ENCODE measurements around the gene LPGAT1. TPM values are rescaled to one million over a fixed set of nuclear protein-coding genes. Genes with fewer than 3 reads are reported as not detected.

The LPGAT1 gene
- total RNA-seq, 1 donor from 2014 or later: 5.7 TPM

- Histone ChIP-seq H4K20me1 (ENCODE audit: low read depth) (no peaks in the 10 kb centered on the region), H3K4me3 (no peak overlapping the region), H2AFZ (replicated peaks) (no peak overlapping the region), H3K27ac (no peak overlapping the region), H3F3A (ENCODE audit: low read depth) (no peaks in the 10 kb centered on the region), H3K9me3 (ENCODE audit: low read depth) (no peaks in the 10 kb centered on the region), H3K36me3 (no peaks in the 10 kb centered on the region), H3K27me3 (no peaks in the 10 kb centered on the region), H3K4me1 (no peaks in the 10 kb centered on the region), H3K4me2 (no peak overlapping the region), H3K9ac (no peak overlapping the region), H3K79me2 (ENCODE audit: low read depth) (no peaks in the 10 kb centered on the region)
- Mint-ChIP-seq H3K36me3 (peaks cover 2% of the 10 kb centered on the region), H3K4me3 (no peak overlapping the region), H3K4me1 (peaks cover 2% of the 10 kb centered on the region), H3K27ac (no peak overlapping the region), H3K27me3 (ENCODE audit: insufficient read depth, low read depth) (peaks cover 11% of the 10 kb centered on the region), H3K9me3 (no peaks in the 10 kb centered on the region)
- TF ChIP-seq EZH2phosphoT487 (IDR thresholded peaks at IDR 0.05) (no peak), CTCF (IDR thresholded peaks at IDR 0.05) (no peak), EZH2 (IDR thresholded peaks at IDR 0.05) (no peak)
- no peak for DNase-seq (ENCODE audit: low spot score)
These were observed 119.8 kb downstream of the LPGAT1 start for GRCh38 chr1:211710566-211711314.

DNA sequence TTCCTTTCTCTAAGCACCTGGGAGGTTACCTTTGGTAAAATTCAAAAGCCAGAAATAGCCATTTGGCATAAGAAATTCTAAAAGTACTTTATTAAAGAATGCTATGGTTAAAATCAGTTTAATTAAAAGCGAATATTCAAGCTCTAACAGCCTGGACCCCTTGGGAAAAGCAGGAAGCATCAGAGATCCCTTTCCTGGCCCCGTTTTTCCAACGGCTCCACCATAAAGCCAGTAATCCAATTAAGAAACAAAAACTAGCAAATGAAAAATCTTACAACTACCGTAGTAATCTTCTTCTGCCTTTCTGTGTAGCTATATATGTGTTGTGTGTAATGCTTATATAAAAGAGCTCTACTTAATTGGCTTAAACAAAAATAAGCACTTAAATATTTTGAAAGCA is 121.6 kb downstream of the LPGAT1 start:
- Mint-ChIP-seq H3K9me3 (no peaks in the 10 kb centered on the region), H3K36me3 (peaks cover 2% of the 10 kb centered on the region), H3K27me3 (ENCODE audit: insufficient read depth, low read depth) (peaks cover 12% of the 10 kb centered on the region), H3K27ac (no peak overlapping the region), H3K4me1 (peaks cover 1% of the 10 kb centered on the region), H3K4me3 (no peak overlapping the region)
- Histone ChIP-seq H3K9ac (no peak overlapping the region), H3K4me2 (no peak overlapping the region), H3F3A (ENCODE audit: low read depth) (no peaks in the 10 kb centered on the region), H3K27me3 (no peaks in the 10 kb centered on the region), H3K4me1 (no peaks in the 10 kb centered on the region), H4K20me1 (ENCODE audit: low read depth) (no peaks in the 10 kb centered on the region), H3K36me3 (no peaks in the 10 kb centered on the region), H3K79me2 (ENCODE audit: low read depth) (no peaks in the 10 kb centered on the region), H3K4me3 (no peak overlapping the region), H2AFZ (replicated peaks) (no peak overlapping the region), H3K9me3 (ENCODE audit: low read depth) (no peaks in the 10 kb centered on the region), H3K27ac (no peak overlapping the region)
- TF ChIP-seq EZH2phosphoT487 (IDR thresholded peaks at IDR 0.05): no peak
- no peak for TF ChIP-seq CTCF (IDR thresholded peaks at IDR 0.05)
- TF ChIP-seq EZH2 (IDR thresholded peaks at IDR 0.05): no peak
- DNase-seq (ENCODE audit: low spot score): no peak

GRCh38 chr1:211708006-211708405 is 122.6 kb downstream of the LPGAT1 start:
- no peak overlapping the region for H3K27ac Mint-ChIP-seq
- H3K36me3 Mint-ChIP-seq: peaks cover 2% of the 10 kb centered on the region
- H3K27me3 ChIP-seq: no peaks in the 10 kb centered on the region
- no peak overlapping the region for H2AFZ ChIP-seq (replicated peaks)
- peaks cover 12% of the 10 kb centered on the region for H3K27me3 Mint-ChIP-seq (ENCODE audit: insufficient read depth, low read depth)
- H3K9me3 ChIP-seq (ENCODE audit: low read depth): no peaks in the 10 kb centered on the region
- H3K4me3 ChIP-seq: no peak overlapping the region
- no peaks in the 10 kb centered on the region for H3K9me3 Mint-ChIP-seq
- H3K4me3 Mint-ChIP-seq: no peak overlapping the region
- H3F3A ChIP-seq (ENCODE audit: low read depth): no peaks in the 10 kb centered on the region
- no peaks in the 10 kb centered on the region for H3K4me1 ChIP-seq
- H4K20me1 ChIP-seq (ENCODE audit: low read depth): no peaks in the 10 kb centered on the region
- H3K36me3 ChIP-seq: no peaks in the 10 kb centered on the region
- TF ChIP-seq EZH2phosphoT487 (IDR thresholded peaks at IDR 0.05) (no peak), CTCF (IDR thresholded peaks at IDR 0.05) (no peak), EZH2 (IDR thresholded peaks at IDR 0.05) (no peak)
- no peak overlapping the region for H3K9ac ChIP-seq
- no peaks in the 10 kb centered on the region for H3K79me2 ChIP-seq (ENCODE audit: low read depth)
- no peak for DNase-seq (ENCODE audit: low spot score)
- H3K27ac ChIP-seq: no peak overlapping the region
- no peak overlapping the region for H3K4me2 ChIP-seq
- peaks cover 4% of the 10 kb centered on the region for H3K4me1 Mint-ChIP-seq
